Measurements from ENCODE around the gene CHRND. TPM values are rescaled to one million over a fixed set of nuclear protein-coding genes. Genes with fewer than 3 reads are reported as not detected.

CHRND gene
- total RNA-seq, 1 donor from 2014 or later: not detected

DNA sequence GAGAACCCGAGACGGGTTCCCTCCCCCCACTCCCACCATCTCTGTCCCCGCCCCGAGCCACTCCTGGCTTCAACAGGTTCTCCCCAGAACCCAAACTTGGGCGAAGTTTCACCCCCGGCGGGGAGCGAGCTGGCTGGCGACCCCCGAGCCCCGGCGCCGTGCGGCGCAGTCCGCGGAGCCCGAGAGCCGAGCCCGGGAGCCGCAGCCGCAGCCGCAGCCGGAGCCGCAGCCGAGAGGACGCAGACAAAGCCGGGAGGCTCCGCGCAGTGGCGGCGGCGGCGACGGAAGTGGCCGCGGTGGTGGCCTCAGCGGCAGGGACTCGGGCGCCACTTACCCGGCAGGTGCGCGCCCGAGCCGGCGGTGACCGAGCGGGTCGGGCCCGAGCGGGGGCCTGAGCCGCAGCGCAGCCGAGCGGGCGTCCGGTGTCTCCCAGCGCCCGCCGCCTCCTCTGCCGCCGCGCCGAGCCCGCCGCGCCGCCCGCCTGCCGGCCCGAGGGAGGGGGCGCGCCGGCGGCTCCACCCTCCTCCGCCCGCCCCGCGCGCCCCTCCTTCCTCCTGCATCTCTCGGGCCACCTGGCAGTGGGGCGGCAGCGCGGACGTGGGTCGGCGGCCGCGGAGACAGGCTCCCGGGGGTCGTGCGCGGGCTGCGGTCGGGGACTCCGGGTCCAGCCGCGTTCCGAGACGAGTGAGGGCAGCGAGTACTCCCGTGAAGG is 38.4 kb upstream of the CHRND start, which contains the start of gene ECEL1:
TSS of gene ECEL1 (minus strand) at position 450 of the 712 bp plus-strand sequence. CDS start 1,181 bp downstream, outside the sequence.
- DNase-seq (ENCODE audit: low spot score): no peak

DNA sequence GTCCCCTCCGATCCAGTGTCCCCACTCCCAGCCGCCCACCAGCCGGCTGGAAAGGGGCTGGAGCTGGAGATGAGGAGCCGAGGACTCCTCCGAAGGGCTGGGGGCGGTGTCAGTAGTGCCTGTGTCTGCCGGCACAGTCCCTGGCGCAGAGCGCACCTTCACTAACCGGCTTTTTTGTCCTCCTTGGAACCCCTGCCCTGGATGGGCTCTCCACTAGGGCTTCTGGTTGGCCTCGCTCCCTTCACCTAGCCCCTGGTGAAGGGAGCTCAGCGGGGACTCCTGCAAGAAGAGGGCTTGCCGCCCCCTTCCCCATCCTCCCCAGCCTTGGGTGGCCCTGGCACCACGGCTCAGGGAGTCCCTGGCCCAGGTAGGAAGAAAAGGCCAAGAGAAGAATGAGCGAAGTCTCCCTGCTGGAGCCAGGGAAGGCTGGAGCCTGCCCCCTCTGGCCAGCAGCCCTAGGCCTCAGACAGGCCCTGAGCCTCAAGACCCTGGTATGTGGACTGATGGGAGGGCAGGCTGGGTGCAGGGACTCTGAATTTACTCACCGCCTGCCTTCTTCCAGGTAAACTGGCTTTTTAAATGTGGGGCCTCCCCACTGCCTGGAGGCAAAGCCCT is 37.8 kb upstream of the CHRND start:
- DNase-seq (ENCODE audit: low spot score): no peak

DNA sequence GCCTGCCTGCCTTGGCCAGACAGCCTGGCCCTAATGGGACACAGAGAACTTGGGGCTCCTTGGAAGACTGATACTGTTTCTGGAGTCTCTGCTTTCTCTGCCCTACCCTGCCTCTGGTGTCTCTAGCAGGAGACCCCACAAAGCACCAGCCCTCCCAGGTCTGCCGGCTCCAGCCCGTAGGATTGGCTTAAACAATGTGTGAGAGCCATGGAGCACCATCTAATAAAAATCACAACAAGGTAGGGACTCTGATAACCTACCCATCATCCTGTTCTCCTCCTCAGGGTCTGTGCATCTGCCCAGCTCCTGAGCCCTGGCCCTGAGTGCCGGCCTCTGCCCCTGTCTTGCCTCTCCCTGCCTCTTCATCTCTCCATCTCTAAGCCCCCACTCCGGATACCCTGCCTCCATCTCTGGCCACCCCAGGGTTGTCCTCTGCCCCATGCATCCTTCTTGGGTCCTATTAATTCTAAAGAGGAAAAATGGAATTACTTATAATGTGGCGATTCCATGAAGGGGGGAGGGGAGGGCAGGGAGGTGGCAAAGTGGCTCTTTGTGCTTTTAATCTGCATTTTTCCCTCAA is 37.1 kb upstream of the CHRND start:
- no peak for DNase-seq (ENCODE audit: low spot score)

DNA sequence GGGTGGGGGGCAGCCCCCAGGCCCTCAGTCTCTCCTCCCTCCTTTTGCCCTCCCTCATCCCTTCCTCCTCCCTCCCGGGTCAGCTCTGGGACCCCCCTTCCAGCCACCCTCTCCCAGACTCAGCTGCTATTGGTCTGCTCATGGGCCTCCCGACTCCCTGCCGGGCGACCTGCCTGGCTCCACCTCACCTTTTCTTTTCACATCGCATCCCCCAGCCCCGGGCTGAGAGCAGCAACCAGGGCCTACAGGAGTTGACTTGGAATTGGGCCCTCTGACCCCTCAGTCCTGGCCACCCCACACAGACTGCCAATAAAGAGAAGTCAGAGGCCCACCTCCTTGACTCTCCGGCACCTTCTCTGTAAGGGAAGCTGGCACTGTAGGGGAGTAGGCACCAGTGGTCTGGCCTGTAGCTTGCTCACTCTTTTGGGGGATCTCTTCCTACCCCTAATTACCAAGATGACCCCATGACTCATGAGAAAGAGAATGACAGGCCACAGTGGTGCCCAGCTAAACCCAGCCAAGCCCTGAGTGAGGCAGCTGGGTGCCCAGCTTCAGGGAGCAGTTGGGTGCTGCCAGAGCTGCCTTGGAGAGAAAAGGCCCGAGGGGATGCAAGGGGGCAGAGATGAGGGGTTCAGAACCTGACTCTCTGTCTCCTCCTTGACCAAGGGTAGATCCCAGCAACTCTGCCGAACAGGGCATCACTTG is 36.3 kb upstream of the CHRND start:
- DNase-seq (ENCODE audit: low spot score): no peak

DNA sequence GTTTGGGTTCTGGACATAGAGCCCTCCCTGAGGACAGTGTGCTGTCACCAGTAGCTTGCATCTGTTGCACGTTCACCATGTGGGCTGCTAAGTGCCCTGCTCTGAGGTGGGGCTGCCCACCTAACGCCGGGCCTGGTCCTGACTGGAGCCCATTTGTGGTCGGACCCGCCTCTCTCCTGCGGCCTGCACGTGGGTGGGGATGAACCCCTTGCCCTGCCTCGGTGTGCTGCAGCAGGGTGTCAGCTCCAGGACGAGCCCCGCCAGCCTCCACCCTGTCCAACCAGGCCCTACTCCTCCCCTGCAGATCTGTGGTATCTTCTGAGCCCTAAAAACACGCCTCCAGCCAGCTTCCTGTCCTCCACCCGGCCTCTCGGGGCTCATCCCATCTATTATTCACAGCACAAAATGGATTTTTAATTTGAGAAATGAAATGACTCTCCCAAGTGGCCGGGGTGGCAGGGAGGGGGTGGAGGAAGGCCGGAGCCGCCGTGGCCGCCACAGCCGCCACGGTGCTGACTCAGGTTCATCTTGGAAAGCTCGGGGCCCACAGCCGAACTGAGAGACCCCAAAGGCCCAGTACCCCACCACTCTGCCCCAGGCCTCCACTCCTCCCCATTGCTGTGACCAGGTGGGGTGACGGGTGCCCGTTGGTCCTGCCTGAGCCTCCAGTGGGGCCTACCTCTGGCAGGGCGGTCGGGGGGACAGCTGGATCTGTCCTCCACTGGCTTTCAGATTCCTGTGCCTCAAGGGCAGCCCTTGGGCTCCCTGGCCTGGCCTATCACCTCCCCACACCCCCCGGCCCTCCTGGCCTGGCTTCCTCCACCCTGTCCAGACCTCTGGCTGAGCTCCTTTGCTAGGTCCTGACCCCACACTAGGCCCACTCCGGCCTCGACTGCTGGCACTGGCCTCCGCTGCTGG is 35.5 kb upstream of the CHRND start:
- no peak for DNase-seq (ENCODE audit: low spot score)

DNA sequence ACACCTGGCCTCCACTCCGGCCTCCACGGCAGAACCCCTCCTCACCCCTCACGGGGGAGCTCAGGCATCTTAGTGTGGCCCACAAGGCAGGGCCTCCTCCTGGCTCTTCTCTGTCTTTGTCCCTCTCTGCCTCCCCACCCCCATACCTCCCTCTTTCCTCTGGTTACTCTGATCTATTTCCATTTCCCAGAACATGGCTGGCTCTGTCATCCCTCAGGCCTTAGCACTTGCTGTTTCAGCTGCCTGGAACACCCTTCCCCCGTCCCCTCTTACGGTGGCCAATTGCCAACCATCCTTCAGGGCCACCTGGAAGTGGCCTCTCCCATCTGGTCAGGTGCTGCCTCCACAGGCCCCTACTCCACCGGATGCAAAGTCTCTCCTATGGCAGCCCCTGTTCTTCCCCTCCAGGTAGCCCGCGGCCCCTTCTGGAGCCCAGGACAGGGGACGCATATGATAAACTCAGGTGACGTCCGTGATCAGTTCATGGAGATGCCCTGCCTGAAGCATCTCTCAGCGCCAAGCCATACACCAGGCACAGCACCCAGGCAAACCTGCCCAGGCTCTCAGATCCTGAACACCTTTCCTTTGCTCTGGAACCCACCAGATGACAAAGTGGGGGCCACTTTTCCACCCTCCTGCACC is 34.7 kb upstream of the CHRND start:
- no peak for DNase-seq (ENCODE audit: low spot score)

DNA sequence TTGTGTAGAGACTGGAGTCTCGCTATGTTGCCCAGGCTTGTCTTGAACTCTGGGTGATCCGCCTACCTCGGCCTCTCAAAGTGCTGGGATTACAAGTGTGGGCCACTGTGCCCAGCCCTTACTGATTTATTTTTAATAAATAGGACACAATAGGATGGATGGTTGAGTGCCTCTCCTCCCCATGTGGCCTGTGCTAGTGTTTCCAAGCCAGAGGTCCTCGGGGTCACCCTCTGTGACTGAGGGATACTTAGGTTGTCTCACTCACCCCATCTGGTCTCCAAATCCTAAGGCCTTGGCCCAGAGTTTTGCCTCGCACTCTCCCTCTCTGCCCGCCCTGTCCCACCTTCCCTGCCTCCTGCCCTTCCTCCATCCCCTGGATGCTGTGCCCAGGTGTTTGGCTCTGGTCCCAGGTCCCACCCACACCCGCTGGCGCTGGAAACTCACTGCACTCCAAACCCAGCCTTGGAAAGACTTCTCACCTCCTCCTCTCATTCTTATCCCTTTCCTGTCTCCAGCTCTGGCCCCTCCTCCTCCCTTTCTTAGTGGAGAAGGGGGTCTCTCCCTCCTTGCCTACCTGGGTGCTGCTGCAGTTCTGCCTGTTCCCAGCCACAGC is 33.6 kb upstream of the CHRND start:
- no peak for DNase-seq (ENCODE audit: low spot score)

DNA sequence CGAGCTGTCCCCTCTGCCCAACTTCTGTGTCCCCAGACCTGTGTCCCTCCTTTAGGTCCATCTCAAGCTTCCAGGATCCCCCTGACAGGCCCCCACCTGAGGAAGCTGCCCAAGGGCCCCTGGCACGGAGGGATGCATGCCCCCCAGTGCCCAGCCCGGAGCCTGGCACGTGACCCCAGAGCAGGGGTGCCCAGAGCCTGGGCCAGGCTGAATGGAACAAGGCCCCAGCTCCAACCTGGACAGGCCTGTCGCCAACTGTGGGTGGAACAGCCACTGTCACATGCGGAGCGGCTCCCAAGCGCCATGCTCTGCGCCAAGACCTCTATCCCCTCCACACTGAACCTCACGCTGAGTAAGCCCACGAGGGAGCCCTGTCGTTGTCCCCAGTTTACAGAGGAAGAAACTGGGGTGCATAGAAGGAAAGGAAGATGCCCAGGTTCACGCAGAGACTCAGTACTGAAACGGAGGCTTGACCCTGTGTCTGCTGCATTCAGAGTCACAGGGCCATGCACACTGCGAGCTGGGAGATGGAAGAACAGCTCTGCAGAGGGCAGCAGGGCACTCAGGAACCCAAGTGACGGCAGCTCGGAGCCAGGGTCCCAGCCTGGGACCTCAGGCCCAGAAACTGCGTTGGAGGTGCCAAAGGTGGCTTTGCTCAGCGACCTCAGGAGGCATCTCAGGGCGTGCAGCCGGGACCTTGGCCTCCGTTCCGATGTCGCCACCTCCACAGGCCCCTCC is 32.8 kb upstream of the CHRND start:
- no peak for DNase-seq (ENCODE audit: low spot score)

DNA sequence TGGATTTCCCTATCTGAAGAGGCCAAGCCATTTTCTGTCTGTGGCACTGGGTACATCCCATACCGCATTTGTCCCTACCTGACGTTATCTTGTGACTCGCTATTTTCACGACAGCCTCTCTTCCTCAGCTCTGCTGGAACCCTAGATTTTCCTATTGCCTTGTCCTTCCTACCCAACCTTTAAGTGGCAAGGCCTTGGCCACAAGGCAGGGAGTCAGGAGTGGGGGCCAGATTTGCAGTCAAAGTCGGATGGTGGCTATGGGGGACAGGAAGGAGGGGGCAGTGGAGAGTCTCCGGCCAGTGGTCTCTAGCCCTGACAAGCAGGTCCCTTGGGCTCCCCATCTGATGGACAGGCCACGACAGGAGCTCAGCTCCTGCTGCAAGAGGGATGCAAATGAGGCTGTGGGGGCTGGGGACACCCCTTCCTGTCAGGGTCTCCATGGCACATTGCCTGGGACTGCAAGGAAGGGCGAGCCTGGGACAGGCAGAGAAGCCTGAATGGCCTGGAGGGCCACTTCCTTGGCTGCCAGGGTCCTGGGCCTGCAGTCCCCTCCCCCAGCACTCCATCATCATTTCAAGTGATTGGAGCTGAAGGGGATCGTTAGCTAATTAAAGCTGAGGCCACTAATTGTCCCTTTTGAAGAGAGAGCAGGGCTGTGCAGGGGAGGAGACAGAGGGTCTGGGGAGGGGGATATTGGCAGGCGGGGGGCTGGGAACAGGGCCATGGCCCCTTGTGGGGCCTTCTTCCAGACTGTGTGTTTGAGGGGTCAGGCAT is 32.1 kb upstream of the CHRND start:
- DNase-seq (ENCODE audit: low spot score): no peak

DNA sequence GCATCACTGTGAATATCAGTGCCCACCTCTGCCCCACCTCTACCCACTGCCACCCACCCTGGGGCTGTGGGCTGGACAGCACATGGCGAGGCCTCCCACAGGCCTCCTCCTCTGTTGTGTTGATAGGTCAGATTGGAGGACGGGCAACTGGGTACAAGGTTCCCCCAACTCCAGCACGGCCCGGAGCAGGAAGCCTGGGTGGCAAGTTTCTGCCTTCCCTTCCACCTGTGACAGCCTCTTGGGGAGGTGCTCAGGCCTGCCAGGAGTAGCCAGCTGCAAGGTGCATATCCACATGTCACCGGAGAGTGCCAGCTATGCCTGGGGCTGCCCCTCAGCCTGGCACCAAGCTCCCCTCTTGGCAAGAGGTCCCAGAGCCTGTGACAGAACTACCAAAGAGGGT is 31.4 kb upstream of the CHRND start:
- DNase-seq (ENCODE audit: low spot score): no peak

DNA sequence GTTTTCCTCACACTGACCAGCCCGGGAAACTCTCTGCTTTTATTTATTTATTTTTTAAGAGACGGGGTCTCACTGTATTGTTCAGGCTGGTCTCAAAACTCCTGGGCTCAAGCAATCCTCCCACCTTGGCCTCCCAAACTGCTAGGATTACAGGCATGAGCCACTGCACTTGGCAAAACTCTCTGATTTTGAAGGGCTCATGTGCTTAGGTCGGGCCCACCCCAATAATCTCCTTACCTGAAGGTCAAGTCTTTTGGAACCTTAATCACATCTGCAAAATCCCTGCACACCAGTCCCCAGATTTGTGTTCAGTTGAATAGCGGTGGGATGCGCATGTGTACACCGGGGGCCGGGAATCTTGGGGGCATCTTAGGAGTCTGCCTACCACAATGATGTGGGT is 30.7 kb upstream of the CHRND start:
- no peak for DNase-seq (ENCODE audit: low spot score)

DNA sequence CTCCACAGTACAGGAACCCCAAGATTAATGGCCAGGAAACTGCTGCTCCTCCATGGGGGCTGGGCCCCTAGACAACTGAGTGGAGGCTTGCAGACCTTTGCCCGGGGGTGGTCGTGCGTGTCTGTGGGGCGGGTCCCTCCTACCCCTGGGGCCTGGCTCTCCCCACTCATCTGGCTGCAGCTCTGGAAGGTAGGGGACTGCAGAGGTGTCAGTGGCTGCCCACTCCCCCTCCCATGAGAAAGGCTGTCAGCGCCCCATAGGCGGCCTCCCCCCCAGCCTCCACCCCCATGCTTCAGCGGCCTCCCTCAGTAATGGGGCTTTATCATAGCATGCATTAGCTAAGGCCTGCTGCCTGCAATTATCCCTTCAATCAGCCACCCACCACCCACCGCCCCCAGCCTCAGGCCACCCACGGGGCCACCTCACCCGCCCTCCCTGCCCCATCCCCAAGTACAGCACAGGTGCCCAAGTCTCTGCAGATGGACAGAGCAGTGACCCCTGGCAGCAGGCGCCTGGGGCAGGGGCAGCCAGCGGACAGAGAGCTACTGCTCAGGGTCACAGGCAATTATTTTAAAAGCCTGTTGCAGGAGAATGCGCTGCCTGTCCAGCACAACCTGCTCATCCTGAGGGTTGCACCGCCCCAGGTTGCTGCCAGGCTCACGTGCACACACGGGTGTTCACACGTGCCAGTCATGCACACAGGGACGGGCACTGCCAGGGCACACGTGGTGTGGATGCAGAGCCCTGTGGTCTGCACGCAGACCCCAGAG is 29.3 kb upstream of the CHRND start:
- no peak for DNase-seq (ENCODE audit: low spot score)

DNA sequence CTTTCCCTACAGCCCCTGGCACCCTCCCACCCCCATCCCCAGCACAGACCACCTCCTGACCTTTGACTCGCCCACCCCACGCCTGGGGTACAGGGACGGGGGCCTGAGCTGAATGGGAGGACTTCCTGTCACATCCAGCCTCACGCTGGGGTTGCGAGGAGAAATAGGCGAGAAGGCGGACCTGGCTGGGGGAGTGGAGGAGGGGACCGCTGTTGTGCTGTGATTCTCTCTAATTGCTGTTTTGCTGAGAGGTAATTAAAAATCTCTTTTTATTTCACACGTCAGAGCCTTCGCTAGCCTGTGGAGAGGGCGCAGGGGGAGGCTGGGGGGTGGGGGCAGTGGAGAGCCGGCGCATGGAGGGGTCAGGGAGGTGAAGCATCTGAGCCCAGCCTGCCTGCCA is 28.6 kb upstream of the CHRND start:
- DNase-seq (ENCODE audit: low spot score): no peak

DNA sequence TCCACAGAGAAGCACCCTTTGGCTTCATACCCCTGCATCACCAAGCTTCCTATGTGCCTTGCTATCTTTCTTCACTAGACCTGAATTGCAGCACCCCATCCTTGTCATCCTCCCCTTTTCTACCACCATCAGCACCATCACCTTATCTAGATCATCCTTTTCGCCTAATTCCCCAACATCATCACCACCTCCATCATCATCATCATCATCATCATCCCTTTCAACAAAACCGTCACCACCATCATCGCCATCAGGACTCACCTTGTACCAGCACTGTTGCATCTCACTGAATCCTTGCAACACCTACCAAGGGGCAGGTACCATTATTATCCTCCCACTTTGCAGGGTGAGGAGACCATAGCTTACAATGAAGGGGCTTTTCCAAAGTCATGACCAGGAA is 27.5 kb upstream of the CHRND start:
- DNase-seq (ENCODE audit: low spot score): no peak

DNA sequence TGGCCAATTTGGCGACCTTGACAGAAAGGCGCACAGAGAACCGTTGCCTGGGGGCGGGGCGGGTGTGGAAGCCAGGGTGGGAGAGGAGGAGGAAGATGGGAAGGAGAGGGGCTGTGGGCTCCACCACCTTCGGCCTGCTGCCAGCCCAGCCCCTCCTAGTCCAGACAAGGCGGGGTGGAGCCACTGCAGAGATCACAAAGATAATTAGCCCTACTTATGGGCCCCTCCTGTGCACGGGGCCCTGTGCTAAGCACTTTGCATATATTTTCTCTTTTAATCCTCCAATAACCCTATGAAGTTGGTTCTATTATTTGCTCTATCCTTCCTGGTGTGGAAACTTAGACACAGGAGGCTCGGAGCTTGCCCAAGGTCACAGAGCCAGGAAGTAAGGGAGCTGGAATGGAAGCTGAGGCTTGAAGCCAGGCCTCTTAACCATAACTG is 24.6 kb upstream of the CHRND start:
- DNase-seq (ENCODE audit: low spot score): no peak

DNA sequence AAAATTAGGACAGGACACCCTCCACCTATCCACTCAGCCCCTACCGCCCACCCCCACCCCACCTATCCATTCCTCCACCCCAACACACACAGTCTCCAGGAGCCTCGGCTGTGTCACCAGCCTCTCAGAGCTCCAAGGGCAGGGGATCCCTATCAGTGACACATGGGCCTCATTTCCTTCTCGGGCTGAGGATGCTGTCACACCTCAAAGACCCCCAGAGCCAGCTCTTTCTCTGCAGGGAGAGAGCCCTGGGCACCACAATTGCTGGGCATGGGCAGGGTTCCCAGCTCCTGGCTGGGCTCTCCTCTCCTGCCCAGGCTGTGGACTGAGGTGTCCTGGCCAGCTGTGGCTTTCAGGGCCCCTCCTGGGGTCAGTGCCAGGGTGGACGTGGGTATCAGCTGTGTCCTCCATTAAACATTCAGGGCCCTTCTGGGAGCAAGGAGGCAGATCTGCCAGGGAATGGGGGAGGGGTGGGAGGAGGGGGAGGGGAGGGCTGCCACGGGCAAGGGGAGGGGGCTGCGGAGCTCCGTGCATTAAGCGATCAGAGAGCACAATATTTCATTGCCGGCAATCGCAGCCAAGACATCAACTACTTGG is 24.1 kb upstream of the CHRND start:
- no peak for DNase-seq (ENCODE audit: low spot score)

DNA sequence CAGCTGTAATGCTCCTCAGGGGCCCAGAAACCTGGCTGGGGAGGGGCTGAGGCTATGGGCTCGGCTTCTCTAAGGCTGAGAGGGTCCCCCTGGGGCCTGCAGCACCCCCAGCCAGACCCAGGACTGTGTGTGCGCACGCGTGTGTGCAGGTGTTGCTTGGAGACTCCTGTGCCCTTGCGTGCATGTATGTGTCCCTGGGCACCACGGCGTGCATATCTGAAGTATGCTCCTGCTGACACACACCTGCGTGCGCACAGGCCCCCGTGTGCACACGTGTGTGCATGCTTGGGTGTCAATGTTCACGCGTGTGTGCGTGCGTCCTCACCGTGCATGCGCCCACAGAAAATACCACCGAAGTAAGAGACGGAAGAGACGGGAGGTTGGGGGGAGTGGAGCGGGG is 23.4 kb upstream of the CHRND start:
- no peak for DNase-seq (ENCODE audit: low spot score)

Measured in ureter (tissue), 1 donor.